NB4 (cell line): ENCODE data around the gene ACLY.

ENCODE experiments used
- MYC ChIP-seq: IDR thresholded peaks from 2 replicates; pipeline ENCODE4 v1.6.1; 2011; ENCODE audit warnings: low read depth, low read length
- POLR2A ChIP-seq: IDR thresholded peaks from 2 replicates; pipeline ENCODE4 v1.6.1; 2011; ENCODE audit warnings: mild to moderate bottlenecking; ENCODE audit not compliant: insufficient read length; ENCODE audit errors: extremely low read depth
- TF ChIP-seq, protein P1 (sequence below): IDR thresholded peaks from one replicate; pipeline ENCODE4 v1.5.1; 2012; ENCODE audit warnings: low read depth, low read length

DNA sequence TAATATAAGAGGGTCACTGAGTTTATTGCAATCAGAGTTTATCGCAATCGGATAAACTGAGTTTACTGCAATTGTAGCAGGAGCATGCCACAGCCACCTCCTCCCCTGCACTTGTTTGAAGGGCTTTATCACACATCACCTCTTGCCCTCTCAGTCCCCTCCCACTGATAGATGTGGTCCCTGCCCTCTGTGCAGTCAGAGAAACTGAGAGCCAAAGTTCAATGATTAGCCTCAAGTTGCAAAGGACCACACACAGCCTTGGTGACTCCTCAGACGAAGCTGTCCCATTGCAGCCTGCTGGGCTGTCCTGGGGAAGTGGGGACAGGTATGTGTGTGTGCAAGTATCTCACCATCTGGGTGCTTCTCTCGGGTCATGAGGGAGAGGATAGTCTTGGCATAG is 13.6 kb downstream of the ACLY start:
- TF ChIP-seq, protein P1, sequence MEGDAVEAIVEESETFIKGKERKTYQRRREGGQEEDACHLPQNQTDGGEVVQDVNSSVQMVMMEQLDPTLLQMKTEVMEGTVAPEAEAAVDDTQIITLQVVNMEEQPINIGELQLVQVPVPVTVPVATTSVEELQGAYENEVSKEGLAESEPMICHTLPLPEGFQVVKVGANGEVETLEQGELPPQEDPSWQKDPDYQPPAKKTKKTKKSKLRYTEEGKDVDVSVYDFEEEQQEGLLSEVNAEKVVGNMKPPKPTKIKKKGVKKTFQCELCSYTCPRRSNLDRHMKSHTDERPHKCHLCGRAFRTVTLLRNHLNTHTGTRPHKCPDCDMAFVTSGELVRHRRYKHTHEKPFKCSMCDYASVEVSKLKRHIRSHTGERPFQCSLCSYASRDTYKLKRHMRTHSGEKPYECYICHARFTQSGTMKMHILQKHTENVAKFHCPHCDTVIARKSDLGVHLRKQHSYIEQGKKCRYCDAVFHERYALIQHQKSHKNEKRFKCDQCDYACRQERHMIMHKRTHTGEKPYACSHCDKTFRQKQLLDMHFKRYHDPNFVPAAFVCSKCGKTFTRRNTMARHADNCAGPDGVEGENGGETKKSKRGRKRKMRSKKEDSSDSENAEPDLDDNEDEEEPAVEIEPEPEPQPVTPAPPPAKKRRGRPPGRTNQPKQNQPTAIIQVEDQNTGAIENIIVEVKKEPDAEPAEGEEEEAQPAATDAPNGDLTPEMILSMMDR, result no peak
- no peak for TF ChIP-seq POLR2A
- TF ChIP-seq MYC, result no peak
